NCI-H345 treated with DMSO at 0.1 percent for 48 hours (cell line): ENCODE results near the gene IL20RA.

Experiments
- DNase-seq: peaks from one replicate; lab custom pipeline; 2025; ENCODE audit not compliant: unreplicated experiment; lab: John Stamatoyannopoulos, UW

The IL20RA gene

GRCh38 chr6:137045222-137045789 lies 541 bp upstream of the IL20RA start:
- no peak for DNase-seq

- no peak for DNase-seq
Observed at GRCh38 chr6:137043710-137044365, 927 bp downstream of the IL20RA start.

GRCh38 chr6:137040393-137040792 lies 4.4 kb downstream of the IL20RA start:
- no peak for DNase-seq

GRCh38 chr6:137039010-137039409 lies 5.8 kb downstream of the IL20RA start:
- DNase-seq, result no peak

- no peak for DNase-seq
Observed at GRCh38 chr6:137036566-137037300, 8.0 kb downstream of the IL20RA start.

GRCh38 chr6:137033828-137034227 lies 10.9 kb downstream of the IL20RA start:
- no peak for DNase-seq

GRCh38 chr6:137031122-137031521 lies 13.6 kb downstream of the IL20RA start:
- DNase-seq, result no peak

GRCh38 chr6:137028912-137029311 lies 15.9 kb downstream of the IL20RA start:
- DNase-seq, result no peak

GRCh38 chr6:137025786-137026730 lies 18.7 kb downstream of the IL20RA start:
- no peak for DNase-seq

GRCh38 chr6:137024237-137024990 lies 20.4 kb downstream of the IL20RA start:
- DNase-seq, result no peak

GRCh38 chr6:137020776-137021175 lies 24.0 kb downstream of the IL20RA start:
- DNase-seq, result no peak

GRCh38 chr6:137019476-137020272 lies 25.1 kb downstream of the IL20RA start:
- no peak for DNase-seq

GRCh38 chr6:137017081-137017480 lies 27.7 kb downstream of the IL20RA start:
- no peak for DNase-seq

GRCh38 chr6:137016356-137016755 lies 28.4 kb downstream of the IL20RA start:
- no peak for DNase-seq

GRCh38 chr6:137015943-137016342 lies 28.8 kb downstream of the IL20RA start:
- no peak for DNase-seq

GRCh38 chr6:137013738-137014602 lies 30.8 kb downstream of the IL20RA start:
- DNase-seq, result peak; percentile 35

GRCh38 chr6:137013031-137013430 lies 31.7 kb downstream of the IL20RA start:
- no peak for DNase-seq

GRCh38 chr6:137011406-137011805 lies 33.4 kb downstream of the IL20RA start:
- no peak for DNase-seq
